Subcutaneous adipose tissue (tissue), 4 donors: ENCODE measurements around the gene PPP6C. TPM values are rescaled to one million over a fixed set of nuclear protein-coding genes. Genes with fewer than 3 reads are reported as not detected.

Source experiments
- CTCF ChIP-seq: fragments of 450-650 bp; IDR thresholded peaks from one replicate; pipeline ENCODE4 v1.5.1; 2016; ENCODE audit warnings: low read depth, mild to moderate bottlenecking, control low read depth, antibody characterized with exemption, moderate library complexity
- total RNA-seq, 4 donors: library from RNA; depleted of rRNA; stranded (reverse); fragments of >200 nt; gene quantifications; one replicate each; pipeline ENCODE4 v1.1.0, GENCODE V29; 2016

PPP6C gene
- total RNA-seq, 4 donors from 2014 or later: 32.2 to 59.8 (median 45.2) TPM

GRCh38 chr9:125140576-125140975 lies 49.0 kb downstream of the PPP6C start:
- TF ChIP-seq CTCF: no peak

GRCh38 chr9:125137200-125137599 lies 52.4 kb downstream of the PPP6C start:
- no peak for TF ChIP-seq CTCF

GRCh38 chr9:125134976-125135375 lies 54.6 kb downstream of the PPP6C start:
- no peak for TF ChIP-seq CTCF

GRCh38 chr9:125133403-125134329 lies 55.9 kb downstream of the PPP6C start:
- no peak for TF ChIP-seq CTCF

- no peak for TF ChIP-seq CTCF
Measured at GRCh38 chr9:125131778-125132177, 57.8 kb downstream of the PPP6C start.

GRCh38 chr9:125126019-125126746 lies 63.4 kb downstream of the PPP6C start:
- TF ChIP-seq CTCF: no peak

- no peak for TF ChIP-seq CTCF
Measured at GRCh38 chr9:125125523-125125922, 64.1 kb downstream of the PPP6C start.
